Measurements from ENCODE around the gene LY6G6F.

The LY6G6F gene

DNA sequence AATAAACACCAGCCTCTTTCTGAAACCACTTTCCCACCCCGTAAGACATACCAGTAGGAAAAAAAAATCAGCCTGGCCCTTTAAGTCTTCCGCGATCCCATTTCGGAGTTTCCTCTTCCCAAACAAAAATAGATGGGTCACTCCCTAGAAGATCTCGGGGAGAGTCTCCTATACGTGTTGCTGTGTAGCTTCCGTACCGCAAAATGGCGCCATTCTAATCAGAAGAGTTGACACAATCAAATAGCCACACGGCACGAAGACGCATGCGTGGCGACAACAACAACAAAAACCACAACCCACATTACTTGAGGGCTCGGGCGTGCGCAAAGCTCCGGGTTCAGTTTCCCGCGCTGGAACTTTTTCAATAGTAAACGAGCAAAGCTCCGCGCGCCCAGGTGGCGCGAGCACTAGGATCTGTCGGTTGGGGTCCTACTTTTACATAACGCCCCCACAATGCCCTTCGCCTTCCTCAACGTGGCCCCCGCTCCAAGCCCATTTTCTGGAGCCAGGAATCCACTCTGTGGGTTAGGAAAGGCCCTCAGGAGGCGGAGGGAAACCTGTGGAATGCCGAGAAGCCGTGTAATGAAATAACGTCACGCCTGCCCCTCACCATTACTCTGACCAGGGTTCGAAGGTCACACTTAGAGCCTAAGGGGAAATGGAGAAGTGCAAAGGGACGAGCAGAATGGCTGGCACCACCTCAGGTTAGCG, 41.7 kb upstream of the LY6G6F start, which contains the start of gene GPANK1:
Gene GPANK1 (minus strand): TSS at position 208 of the 711 bp plus-strand sequence. CDS start 519 bp downstream, outside the sequence.
- Histone ChIP-seq H2AFZ (ENCODE audit: low read depth, low read length) (peak within 1 kb of the TSS; percentile 46), H3K9me3 (ENCODE audit: low read length) (no peaks in the 10 kb centered on the region), H3K27me3 (ENCODE audit: insufficient read depth, low read length) (no peaks in the 10 kb centered on the region), H3K4me3 (ENCODE audit: low read length) (peak within 1 kb of the TSS; percentile 63), H3K4me1 (ENCODE audit: insufficient read depth, low read length) (peaks cover 31% of the 10 kb centered on the region), H3K36me3 (ENCODE audit: insufficient read depth, low read length) (peaks cover 54% of the 10 kb centered on the region)

DNA sequence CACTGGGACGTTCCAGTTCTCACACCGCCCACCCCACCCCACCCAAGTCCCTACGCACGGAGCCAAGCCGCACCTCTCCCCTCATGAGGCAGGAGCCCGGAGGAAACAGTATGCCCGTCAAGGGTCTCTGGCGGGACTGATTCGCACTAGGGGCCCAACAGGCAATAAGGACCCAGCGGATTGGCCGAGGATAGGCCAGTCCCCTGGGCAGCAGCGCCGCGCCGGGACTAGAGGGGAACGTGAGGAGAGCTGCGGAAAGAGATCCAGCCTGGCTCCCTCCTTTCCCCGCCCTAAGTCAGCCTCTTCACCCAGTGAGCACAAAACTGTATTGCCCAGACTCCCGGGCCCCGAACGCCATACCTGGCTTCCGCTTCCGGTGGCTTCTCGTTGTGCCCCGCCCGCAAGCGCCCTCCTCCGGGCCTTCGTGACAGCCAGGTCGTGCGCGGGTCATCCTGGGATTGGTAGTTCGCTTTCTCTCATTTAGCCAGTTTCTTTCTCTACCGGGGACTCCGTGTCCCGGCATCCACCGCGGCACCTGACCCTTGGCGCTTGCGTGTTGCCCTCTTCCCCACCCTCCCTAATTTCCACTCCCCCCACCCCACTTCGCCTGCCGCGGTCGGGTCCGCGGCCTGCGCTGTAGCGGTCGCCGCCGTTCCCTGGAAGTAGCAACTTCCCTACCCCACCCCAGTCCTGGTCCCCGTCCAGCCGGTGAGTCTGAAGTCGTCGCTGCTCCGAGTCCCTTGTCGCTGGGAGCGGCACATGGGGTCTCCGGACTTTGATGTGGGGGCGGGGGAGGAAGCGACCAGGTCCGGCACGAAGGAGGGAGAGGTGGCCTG, 40.9 kb upstream of the LY6G6F start, which contains the start of gene CSNK2B:
Gene CSNK2B (plus strand): TSS at position 580 of the 836 bp plus-strand sequence. CDS start 752 bp downstream, outside the sequence.
- no peaks in the 10 kb centered on the region for H3K9me3 ChIP-seq (ENCODE audit: low read length)
- peak within 1 kb of the TSS; percentile 63 for H3K4me3 ChIP-seq (ENCODE audit: low read length)
- no peaks in the 10 kb centered on the region for H3K27me3 ChIP-seq (ENCODE audit: insufficient read depth, low read length)
- H3K4me1 ChIP-seq (ENCODE audit: insufficient read depth, low read length), result peaks cover 26% of the 10 kb centered on the region
- peaks cover 62% of the 10 kb centered on the region for H3K36me3 ChIP-seq (ENCODE audit: insufficient read depth, low read length)
- peak within 1 kb of the TSS; percentile 46 for H2AFZ ChIP-seq (ENCODE audit: low read depth, low read length)

GRCh38 chr6:31666337-31666965, 40.2 kb upstream of the LY6G6F start:
- no peaks in the 10 kb centered on the region for H3K27me3 ChIP-seq (ENCODE audit: insufficient read depth, low read length)
- H3K9me3 ChIP-seq (ENCODE audit: low read length), result no peaks in the 10 kb centered on the region
- H3K4me1 ChIP-seq (ENCODE audit: insufficient read depth, low read length), result peaks cover 22% of the 10 kb centered on the region
- H3K4me3 ChIP-seq (ENCODE audit: low read length), result peak overlapping the region; percentile 63
- peaks cover 68% of the 10 kb centered on the region for H3K36me3 ChIP-seq (ENCODE audit: insufficient read depth, low read length)
- no peak overlapping the region for H2AFZ ChIP-seq (ENCODE audit: low read depth, low read length)

GRCh38 chr6:31669676-31670075, 37.0 kb upstream of the LY6G6F start, which contains the start of gene LY6G5B:
Gene LY6G5B, plus strand, starts transcription at chr6:31669976. Its CDS starts 975 bp downstream, at chr6:31670951.
- H3K4me1 ChIP-seq (ENCODE audit: insufficient read depth, low read length), result peaks cover 7% of the 10 kb centered on the region
- H3K36me3 ChIP-seq (ENCODE audit: insufficient read depth, low read length), result peaks cover 60% of the 10 kb centered on the region
- H3K4me3 ChIP-seq (ENCODE audit: low read length), result no peak within 1 kb of the TSS
- H2AFZ ChIP-seq (ENCODE audit: low read depth, low read length), result no peak within 1 kb of the TSS
- no peaks in the 10 kb centered on the region for H3K27me3 ChIP-seq (ENCODE audit: insufficient read depth, low read length)
- H3K9me3 ChIP-seq (ENCODE audit: low read length), result no peaks in the 10 kb centered on the region

GRCh38 chr6:31676322-31676903, 30.3 kb upstream of the LY6G6F start:
- no peak overlapping the region for H3K4me3 ChIP-seq (ENCODE audit: low read length)
- peaks cover 14% of the 10 kb centered on the region for H3K36me3 ChIP-seq (ENCODE audit: insufficient read depth, low read length)
- no peaks in the 10 kb centered on the region for H3K9me3 ChIP-seq (ENCODE audit: low read length)
- no peaks in the 10 kb centered on the region for H3K27me3 ChIP-seq (ENCODE audit: insufficient read depth, low read length)
- no peak overlapping the region for H2AFZ ChIP-seq (ENCODE audit: low read depth, low read length)
- H3K4me1 ChIP-seq (ENCODE audit: insufficient read depth, low read length), result peaks cover 2% of the 10 kb centered on the region

- Histone ChIP-seq H3K9me3 (ENCODE audit: low read length) (no peaks in the 10 kb centered on the region), H3K4me1 (ENCODE audit: insufficient read depth, low read length) (peaks cover 2% of the 10 kb centered on the region), H3K36me3 (ENCODE audit: insufficient read depth, low read length) (peaks cover 9% of the 10 kb centered on the region), H3K4me3 (ENCODE audit: low read length) (no peak overlapping the region), H2AFZ (ENCODE audit: low read depth, low read length) (no peak overlapping the region), H3K27me3 (ENCODE audit: insufficient read depth, low read length) (no peaks in the 10 kb centered on the region)
Observed at GRCh38 chr6:31676904-31677303, 29.8 kb upstream of the LY6G6F start.

- peaks cover 2% of the 10 kb centered on the region for H3K4me1 ChIP-seq (ENCODE audit: insufficient read depth, low read length)
- no peak overlapping the region for H3K4me3 ChIP-seq (ENCODE audit: low read length)
- no peak overlapping the region for H2AFZ ChIP-seq (ENCODE audit: low read depth, low read length)
- H3K36me3 ChIP-seq (ENCODE audit: insufficient read depth, low read length), result peaks cover 2% of the 10 kb centered on the region
- no peaks in the 10 kb centered on the region for H3K27me3 ChIP-seq (ENCODE audit: insufficient read depth, low read length)
- H3K9me3 ChIP-seq (ENCODE audit: low read length), result no peaks in the 10 kb centered on the region
Observed at GRCh38 chr6:31677955-31678354, 28.7 kb upstream of the LY6G6F start.

- H3K27me3 ChIP-seq (ENCODE audit: insufficient read depth, low read length), result no peaks in the 10 kb centered on the region
- no peak within 1 kb of the TSS for H3K4me3 ChIP-seq (ENCODE audit: low read length)
Observed at GRCh38 chr6:31680226-31681134, 26.2 kb upstream of the LY6G6F start, which contains the start of gene LY6G5C. Gene LY6G5C, minus strand, starts transcription at chr6:31681067. Its CDS starts 694 bp downstream, at chr6:31680373.

GRCh38 chr6:31681135-31681671, 25.5 kb upstream of the LY6G6F start:
- peaks cover 21% of the 10 kb centered on the region for H3K36me3 ChIP-seq (ENCODE audit: insufficient read depth, low read length)
- H3K9me3 ChIP-seq (ENCODE audit: low read length), result peaks cover 3% of the 10 kb centered on the region
- H3K4me1 ChIP-seq (ENCODE audit: insufficient read depth, low read length), result peaks cover 2% of the 10 kb centered on the region
- no peak overlapping the region for H3K4me3 ChIP-seq (ENCODE audit: low read length)
- no peaks in the 10 kb centered on the region for H3K27me3 ChIP-seq (ENCODE audit: insufficient read depth, low read length)
- H2AFZ ChIP-seq (ENCODE audit: low read depth, low read length), result no peak overlapping the region

More at GRCh38 chr6:31680226-31681134, 26.2 kb upstream of the LY6G6F start, which contains the start of gene LY6G5C:
- no peak within 1 kb of the TSS for H2AFZ ChIP-seq (ENCODE audit: low read depth, low read length)
- H3K4me1 ChIP-seq (ENCODE audit: insufficient read depth, low read length), result peaks cover 2% of the 10 kb centered on the region
- peaks cover 3% of the 10 kb centered on the region for H3K9me3 ChIP-seq (ENCODE audit: low read length)
- H3K36me3 ChIP-seq (ENCODE audit: insufficient read depth, low read length), result peaks cover 17% of the 10 kb centered on the region

- Histone ChIP-seq H3K9me3 (ENCODE audit: low read length) (peaks cover 3% of the 10 kb centered on the region), H3K4me1 (ENCODE audit: insufficient read depth, low read length) (peaks cover 2% of the 10 kb centered on the region), H2AFZ (ENCODE audit: low read depth, low read length) (no peak overlapping the region), H3K36me3 (ENCODE audit: insufficient read depth, low read length) (peaks cover 44% of the 10 kb centered on the region), H3K4me3 (ENCODE audit: low read length) (no peak overlapping the region), H3K27me3 (ENCODE audit: insufficient read depth, low read length) (no peaks in the 10 kb centered on the region)
Observed at GRCh38 chr6:31683591-31683990, 23.1 kb upstream of the LY6G6F start.

- no peaks in the 10 kb centered on the region for H3K27me3 ChIP-seq (ENCODE audit: insufficient read depth, low read length)
- peaks cover 3% of the 10 kb centered on the region for H3K9me3 ChIP-seq (ENCODE audit: low read length)
- H3K4me1 ChIP-seq (ENCODE audit: insufficient read depth, low read length), result no peaks in the 10 kb centered on the region
- H3K4me3 ChIP-seq (ENCODE audit: low read length), result no peak overlapping the region
- H2AFZ ChIP-seq (ENCODE audit: low read depth, low read length), result no peak overlapping the region
- peaks cover 71% of the 10 kb centered on the region for H3K36me3 ChIP-seq (ENCODE audit: insufficient read depth, low read length)
Observed at GRCh38 chr6:31686483-31686882, 20.2 kb upstream of the LY6G6F start.
